UCSD-AML1 (cell line): ENCODE data around the gene PXYLP1.

Source experiments
- DNase-seq: peaks from one replicate; lab custom pipeline; 2025; ENCODE audit not compliant: unreplicated experiment; lab: John Stamatoyannopoulos, UW

The PXYLP1 gene

GRCh38 chr3:141343077-141343476 lies 111.5 kb downstream of the PXYLP1 start:
- no peak for DNase-seq

- DNase-seq = no peak
Observed at GRCh38 chr3:141343865-141344271, 112.2 kb downstream of the PXYLP1 start.
